IMR-90 (cell line): Measurements from ENCODE around the gene DUT. TPM values are rescaled to one million over a fixed set of nuclear protein-coding genes. Genes with fewer than 3 reads are reported as not detected.

Experiments used
- ATAC-seq: fragments of 200-7000 bp; cut with Tn5 transposase; 2 replicates; pipeline ENCODE4 v1.9.1; 2020; ENCODE audit warnings: low read depth, mild to moderate bottlenecking, moderate library complexity
- BruUV-seq: library from RNA; stranded (reverse); fragments of 400-500 nt; replicated peaks from 2 replicates; lab custom pipeline; 2021; lab: Mats Ljungman, UMichigan
- CTCF ChIA-PET: fragments of 300-600 bp; formaldehyde crosslinking; extraction: SDS; loops from one replicate; lab custom pipeline; 2021; ENCODE audit warnings: antibody characterized with exemption; lab: Yijun Ruan, JAX
- POLR2A ChIA-PET: fragments of 300-600 bp; sonication (Branson Sonifier 250); formaldehyde crosslinking; loops from one replicate; lab custom pipeline; 2022; ENCODE audit warnings: antibody characterized with exemption; ENCODE audit not compliant: unreplicated experiment; lab: Charles Lee
- DNase-seq: peaks from one replicate; pipeline ENCODE4 v3.0.0; 2013
- H2AFZ ChIP-seq: replicated peaks from 2 replicates; pipeline ENCODE3; 2013; ENCODE audit warnings: low read length, mild to moderate bottlenecking; ENCODE audit not compliant: poor library complexity
- H2AK5ac ChIP-seq: 2 replicates; pipeline ENCODE4 v1.6.1; 2013; ENCODE audit warnings: low read depth, low read length, inconsistent platforms
- H2AK9ac ChIP-seq: replicated peaks from 2 replicates; pipeline ENCODE3; 2013; ENCODE audit warnings: mild to moderate bottlenecking, low read depth, low read length, moderate library complexity; ENCODE audit not compliant: poor library complexity
- H2BK120ac ChIP-seq: 2 replicates; pipeline ENCODE4 v1.6.1; 2013; ENCODE audit warnings: low read depth, low read length, inconsistent platforms
- H2BK15ac ChIP-seq: 3 replicates; pipeline ENCODE4 v1.6.1; 2013; ENCODE audit warnings: low read depth, low read length, inconsistent platforms
- H2BK20ac ChIP-seq: 2 replicates; pipeline ENCODE4 v1.6.1; 2013; ENCODE audit warnings: low read depth, mild to moderate bottlenecking, inconsistent platforms, low read length, moderate library complexity
- H2BK5ac ChIP-seq: 2 replicates; pipeline ENCODE4 v1.6.1; 2013; ENCODE audit warnings: mild to moderate bottlenecking, low read depth, low read length, inconsistent platforms; ENCODE audit not compliant: poor library complexity, severe bottlenecking
- H3K14ac ChIP-seq: replicated peaks from 2 replicates; pipeline ENCODE4 v1.6.1; 2013; ENCODE audit warnings: low read depth, low read length, inconsistent platforms
- H3K18ac ChIP-seq: 2 replicates; pipeline ENCODE4 v1.6.1; 2013; ENCODE audit warnings: low read depth, low read length, control low read depth
- H3K23ac ChIP-seq: 2 replicates; pipeline ENCODE4 v1.6.1; 2013; ENCODE audit warnings: low read depth, low read length, inconsistent platforms
- H3K27ac ChIP-seq: 2 replicates; pipeline ENCODE4 v1.5.1; 2013; ENCODE audit warnings: mild to moderate bottlenecking, control low read depth, low read length; ENCODE audit not compliant: insufficient read depth
- H3K27me3 ChIP-seq: 2 replicates; pipeline ENCODE4 v1.6.1; 2013; ENCODE audit warnings: low read length; ENCODE audit not compliant: control insufficient read depth, insufficient read depth
- H3K36me3 ChIP-seq: 2 replicates; pipeline ENCODE4 v1.6.1; 2013; ENCODE audit warnings: low read length, mixed read lengths; ENCODE audit not compliant: control insufficient read depth, insufficient read depth
- H3K4ac ChIP-seq: 2 replicates; pipeline ENCODE4 v1.6.1; 2013; ENCODE audit warnings: low read depth, low read length, inconsistent platforms
- H3K4me1 ChIP-seq: 2 replicates; pipeline ENCODE4 v1.6.1; 2013; ENCODE audit warnings: low read length, mixed read lengths; ENCODE audit not compliant: control insufficient read depth, insufficient read depth
- H3K4me2 ChIP-seq: 2 replicates; pipeline ENCODE4 v1.6.1; 2013; ENCODE audit warnings: low read depth, mild to moderate bottlenecking, control low read depth, low read length, moderate library complexity
- H3K4me3 ChIP-seq: 2 replicates; pipeline ENCODE4 v1.5.1; 2013; ENCODE audit warnings: low read depth, mild to moderate bottlenecking, control low read depth, low read length, moderate library complexity; ENCODE audit not compliant: insufficient read depth
- H3K56ac ChIP-seq: 2 replicates; pipeline ENCODE4 v1.6.1; 2013; ENCODE audit warnings: low read length, inconsistent platforms; ENCODE audit not compliant: insufficient read depth; ENCODE audit errors: extremely low read depth
- H3K79me1 ChIP-seq, 2 experiments: 2 replicates each; pipeline ENCODE4 v1.6.1; 2013; ENCODE audit warnings: low read length in 2 of 2, inconsistent platforms in 1 of 2, low read depth in 1 of 2
- H3K9ac ChIP-seq: 2 replicates; pipeline ENCODE4 v1.6.1; 2013; ENCODE audit warnings: low read depth, low read length, control low read depth
- H3K9me1 ChIP-seq: 2 replicates; pipeline ENCODE4 v1.6.1; 2013; ENCODE audit warnings: low read length, inconsistent platforms; ENCODE audit not compliant: insufficient read depth
- H3K9me3 ChIP-seq: 2 replicates; pipeline ENCODE4 v1.6.1; 2013; ENCODE audit warnings: low read length; ENCODE audit not compliant: control insufficient read depth, insufficient read depth
- H4K20me1 ChIP-seq: 2 replicates; pipeline ENCODE4 v1.6.1; 2013; ENCODE audit warnings: low read length, inconsistent platforms; ENCODE audit not compliant: insufficient read depth
- H4K5ac ChIP-seq: 2 replicates; pipeline ENCODE4 v1.6.1; 2013; ENCODE audit warnings: mild to moderate bottlenecking, low read depth, low read length, control low read depth
- H4K8ac ChIP-seq, 2 experiments: 2 replicates each; pipeline ENCODE4 v1.6.1; 2013; ENCODE audit warnings: low read depth in 2 of 2, low read length in 2 of 2, control low read depth in 1 of 2, inconsistent platforms in 1 of 2
- H4K91ac ChIP-seq: 2 replicates; pipeline ENCODE4 v1.6.1; 2013; ENCODE audit warnings: low read depth, low read length, inconsistent platforms; ENCODE audit not compliant: insufficient read depth
- BHLHE40 ChIP-seq: fragments of 150-350 bp; IDR thresholded peaks from 2 replicates; pipeline ENCODE4 v1.6.1; 2016; ENCODE audit warnings: mild to moderate bottlenecking, low read depth, low read length
- CEBPB ChIP-seq: IDR thresholded peaks from 2 replicates; pipeline ENCODE4 v1.6.1; 2012; ENCODE audit warnings: low read depth, low read length, improper control_type of control experiment
- CTCF ChIP-seq: conservative IDR thresholded peaks from 2 replicates; pipeline ENCODE4 v1.5.1; 2012; ENCODE audit warnings: mild to moderate bottlenecking, low read depth, low read length, improper control_type of control experiment
- ELK1 ChIP-seq: fragments of 150-350 bp; IDR thresholded peaks from 2 replicates; pipeline ENCODE4 v1.6.1; 2016; ENCODE audit warnings: low read depth, mild to moderate bottlenecking, low read length, moderate library complexity, borderline replicate concordance
- MAFK ChIP-seq: IDR thresholded peaks from 2 replicates; pipeline ENCODE4 v1.6.1; 2012; ENCODE audit warnings: low read depth, low read length, improper control_type of control experiment
- MAZ ChIP-seq: IDR thresholded peaks from 2 replicates; pipeline ENCODE4 v1.6.1; 2012; ENCODE audit warnings: low read depth, mild to moderate bottlenecking, low read length, improper control_type of control experiment, moderate library complexity, borderline replicate concordance
- RCOR1 ChIP-seq: IDR thresholded peaks from 2 replicates; pipeline ENCODE4 v1.6.1; 2012; ENCODE audit warnings: mild to moderate bottlenecking, low read length, improper control_type of control experiment; ENCODE audit not compliant: insufficient replicate concordance
- WGBS, 2 experiments: methylation state at CpG; one replicate each; pipeline versions ENCODE4 v1.1.5 to v1.1.7; 2013; ENCODE audit warnings: missing lambda C conversion rate in 2 of 2; ENCODE audit not compliant: insufficient read length in 1 of 2; ENCODE audit errors: extremely low coverage in 2 of 2; 5-methylcytosine and 5-hydroxymethylcytosine counted together
- dilution Hi-C: fragments of 300-500 bp; cut with HindIII; formaldehyde crosslinking; loops from one replicate; pipeline ENCODE4 v1.14.3; 2018; ENCODE audit warnings: low sequenced_read_pairs; ENCODE audit not compliant: unreplicated experiment
- in situ Hi-C: fragments of 300-500 bp; cut with MboI; formaldehyde crosslinking; loops from 3 replicates; pipeline ENCODE4 v1.14.3; 2019; ENCODE audit warnings: low sequenced_read_pairs, inconsistent platforms, mixed read lengths
- intact Hi-C: fragments of 100-400 bp; cut with micrococcal nuclease; formaldehyde crosslinking; loops from 2 replicates; pipeline ENCODE4 v1.10.0; 2022
- polyA plus RNA-seq, 3 experiments: library from polyadenylated mRNA; depleted of rRNA; stranded (reverse); fragments of >200 nt; gene quantifications; 2 replicates each; pipeline ENCODE4 v1.2.3, GENCODE V29; 2012; ENCODE audit warnings: low replicate concordance in 1 of 3
- total RNA-seq: library from RNA; depleted of rRNA; stranded (reverse); fragments of >200 nt; gene quantifications from 2 replicates; pipeline ENCODE4 v1.2.3, GENCODE V29; 2012

DUT gene
- total and polyA plus RNA-seq, 2 of the 4 experiments (the other 2 are of a cell fraction) = 18.8 to 36.4 TPM

- DNase-seq = peak; percentile 37
- Histone ChIP-seq H3K9ac (no peak overlapping the region), H3K27ac (no peak overlapping the region; the same call in 1 of the 2 replicates), H2BK15ac (no peak overlapping the region), H2AK9ac (no peak overlapping the region), H2AK5ac (peak overlapping the region; percentile 38; the same call in 1 of the 2 replicates), H3K36me3 (no peaks in the 10 kb centered on the region), H2BK120ac (peak overlapping the region; percentile 68), H4K8ac (no peak overlapping the region), H3K4me2 (peak overlapping the region; percentile 44), H3K56ac (no peak overlapping the region), H2AFZ (peak overlapping the region; percentile 61), H3K4me3 (no peak overlapping the region), H4K20me1 (no peaks in the 10 kb centered on the region), H3K79me1 (no peaks in the 10 kb centered on the region), H2BK5ac (no peak overlapping the region), H3K14ac (peak overlapping the region; percentile 83), H3K9me3 (no peaks in the 10 kb centered on the region), H3K27me3 (no peaks in the 10 kb centered on the region), H3K23ac (peak overlapping the region; percentile 39; the same call in 1 of the 2 replicates), H3K4me1 (peaks cover 18% of the 10 kb centered on the region), H3K9me1 (peaks cover 15% of the 10 kb centered on the region), H3K4ac (peak overlapping the region; percentile 54), H3K18ac (peak overlapping the region; percentile 76), H4K5ac (no peak overlapping the region), H4K91ac (peak overlapping the region; percentile 13; the same call in 1 of the 2 replicates), H2BK20ac (peak overlapping the region; percentile 79; the same call in 1 of the 2 replicates)
- BruUV-seq = no TSS peak
- ATAC-seq = peak; percentile 35
- in situ Hi-C loops = no loop called here
- ChIA-PET CTCF (no interaction called here), POLR2A (no interaction called here)
- WGBS, 2 experiments = 60% methylated on average over 1 of the region's 4 CpGs; no CpG with 5 or more reads in 1 of the 2 experiments
- intact Hi-C loops = no loop called here
- TF ChIP-seq ELK1 = no peak
- TF ChIP-seq CTCF = no peak
- TF ChIP-seq RCOR1 = no peak
- peak; percentile 59 for TF ChIP-seq CEBPB
- no peak for TF ChIP-seq BHLHE40
- TF ChIP-seq MAFK = no peak
- no peak for TF ChIP-seq MAZ
- dilution Hi-C loops = no loop called here
Measured at GRCh38 chr15:48388016-48388851, 57.0 kb downstream of the DUT start.
